HG02852 (cell line): ENCODE results near the gene MED26.
"Not testable (repeated sequence)": the region's sequence is repeated elsewhere in the genome, so short reads cannot be mapped to it uniquely, and the experiment has no call there.

Source experiments
- ATAC-seq: cut with Tn5 transposase; IDR thresholded peaks from one replicate; pipeline ENCODE4 v1.9.1; 2021; ENCODE audit warnings: mild to moderate bottlenecking, moderate library complexity; ENCODE audit not compliant: unreplicated experiment

The MED26 gene

DNA sequence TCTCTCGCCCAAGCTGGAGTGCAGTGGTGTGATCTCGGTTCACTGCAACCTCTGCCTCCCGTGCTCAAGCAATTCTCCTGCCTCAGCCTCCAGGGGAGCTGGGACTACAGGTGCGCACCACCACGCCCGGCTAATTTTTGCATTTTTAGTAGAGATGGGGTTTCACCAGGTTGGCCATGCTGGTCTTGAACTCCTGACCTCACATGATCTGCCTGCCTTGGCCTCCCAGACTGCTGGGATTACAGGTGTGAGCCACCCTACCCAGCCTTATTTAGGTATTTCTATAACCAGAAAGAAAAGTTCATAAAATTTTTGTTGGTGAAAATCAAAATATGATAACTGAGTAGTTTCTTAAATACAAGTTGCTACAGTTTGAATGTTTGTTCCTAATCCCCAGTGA is 84.3 kb downstream of the MED26 start:
- ATAC-seq = not testable (repeated sequence)

DNA sequence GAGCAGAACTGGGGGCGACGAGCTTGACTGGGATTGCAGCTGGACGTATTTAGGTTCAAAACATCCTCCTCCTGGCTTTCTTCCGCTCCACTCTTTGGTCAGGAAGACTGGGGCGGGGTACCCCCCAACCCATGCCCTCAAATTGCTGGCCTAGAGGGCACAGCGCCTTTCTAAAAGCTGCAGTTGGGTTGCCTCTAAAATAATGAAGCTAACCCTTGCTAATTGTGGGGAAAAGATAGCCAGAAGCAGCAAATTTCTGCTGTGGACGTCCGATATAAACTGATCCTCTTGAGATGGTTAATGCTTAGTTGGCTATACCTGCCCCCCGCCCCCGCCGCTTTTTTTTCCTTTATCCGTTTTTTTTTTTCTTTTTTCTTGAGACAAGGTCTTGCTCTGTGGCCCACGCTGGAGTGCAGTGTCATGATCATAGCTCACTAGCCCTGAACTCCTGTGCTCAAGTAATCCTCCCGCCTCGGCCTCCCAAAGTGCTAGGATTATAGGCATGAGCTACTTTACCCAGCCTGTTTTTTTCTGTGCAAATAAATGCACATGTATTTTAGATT is 85.0 kb downstream of the MED26 start:
- ATAC-seq = no peak

DNA sequence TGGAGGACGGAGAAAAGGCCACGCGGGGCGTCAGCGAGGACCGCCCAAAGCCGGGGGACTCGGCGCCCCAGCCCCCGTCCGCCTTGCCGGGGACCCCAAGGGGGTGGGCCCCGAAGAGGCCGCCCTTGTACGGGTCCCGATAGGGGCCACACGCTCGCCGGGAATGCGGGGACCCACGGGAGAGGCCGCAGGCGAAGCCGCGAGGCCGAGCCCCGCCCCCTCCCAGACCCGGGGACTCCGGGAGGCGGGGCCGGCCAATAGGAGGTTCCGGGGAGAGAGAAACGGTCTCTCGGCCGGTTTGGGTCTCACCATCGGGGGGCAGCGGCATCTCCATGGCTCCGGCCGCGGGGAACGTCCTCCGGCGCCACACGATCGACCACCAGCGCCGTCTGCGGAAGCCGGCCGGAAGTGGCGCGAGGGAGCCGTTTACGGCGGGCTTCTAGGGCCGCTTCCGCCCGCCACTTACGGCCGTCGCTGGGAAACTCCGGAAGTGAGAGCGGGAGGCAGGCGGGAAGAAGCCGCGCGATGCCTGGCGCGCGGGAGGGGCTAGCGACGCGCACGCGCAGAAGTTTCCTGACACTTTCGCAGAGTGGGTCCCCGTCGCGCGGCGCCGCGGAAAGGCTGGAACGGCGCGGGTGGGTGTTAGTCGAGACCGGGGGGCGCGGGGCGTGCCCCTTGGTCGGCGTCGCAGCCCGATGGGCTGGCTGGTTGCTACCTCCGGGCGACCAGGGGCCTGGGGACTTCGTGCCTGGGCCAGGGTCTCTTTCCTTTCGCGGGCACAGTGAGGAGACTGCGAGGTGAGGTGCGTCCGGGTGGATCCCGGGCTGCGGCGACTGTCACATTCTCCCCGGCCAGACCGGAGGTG is 85.7 kb downstream of the MED26 start, which contains the start of gene CHERP:
TSS of gene CHERP (minus strand) at position 393 of the 865 bp plus-strand sequence. CDS start at position 334, 59 bp downstream.
- peak; percentile 72 for ATAC-seq

DNA sequence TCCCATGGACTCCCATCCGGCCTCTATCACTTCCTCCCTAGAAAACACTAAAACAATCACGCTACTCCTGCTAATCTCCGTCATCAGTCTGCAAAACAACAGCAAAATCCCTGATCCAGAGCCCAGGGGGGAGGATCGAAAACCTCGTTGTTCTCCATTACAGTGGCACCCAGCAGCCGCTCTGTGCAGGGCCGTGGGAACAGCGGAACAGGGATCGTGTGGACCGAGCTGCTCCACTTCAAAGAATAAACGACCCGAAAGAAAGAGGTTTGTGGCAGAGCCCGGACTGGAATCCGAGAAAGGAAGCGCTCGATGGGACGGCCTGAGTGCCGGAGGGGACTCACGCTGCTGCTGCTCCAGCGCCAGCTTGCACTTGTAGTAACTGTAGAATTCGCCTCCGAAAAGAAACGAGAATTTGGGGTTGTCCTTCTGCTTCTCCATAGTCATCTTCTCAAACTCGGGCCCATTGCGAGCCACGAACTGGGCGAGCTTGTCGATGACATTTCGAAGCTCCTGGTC is 86.4 kb downstream of the MED26 start:
- no peak for ATAC-seq

DNA sequence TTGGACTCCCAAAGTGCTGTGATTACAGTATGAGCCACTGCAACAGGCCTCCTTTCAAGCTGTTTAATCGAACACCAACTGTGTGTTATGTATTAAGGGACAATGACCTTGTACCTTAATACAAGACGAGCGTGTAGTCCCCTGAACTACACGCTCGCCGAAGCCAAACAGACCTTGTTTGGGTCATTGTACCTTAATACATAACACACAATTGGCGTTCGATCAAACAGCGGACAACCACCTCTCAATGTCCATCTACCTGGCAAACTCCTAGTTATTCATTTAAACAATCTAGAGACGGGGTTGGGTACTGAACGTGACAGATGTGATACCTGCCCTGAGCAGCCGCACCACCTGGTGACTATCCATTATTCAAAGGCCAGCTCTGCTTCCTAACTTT is 87.1 kb downstream of the MED26 start:
- ATAC-seq = no peak

DNA sequence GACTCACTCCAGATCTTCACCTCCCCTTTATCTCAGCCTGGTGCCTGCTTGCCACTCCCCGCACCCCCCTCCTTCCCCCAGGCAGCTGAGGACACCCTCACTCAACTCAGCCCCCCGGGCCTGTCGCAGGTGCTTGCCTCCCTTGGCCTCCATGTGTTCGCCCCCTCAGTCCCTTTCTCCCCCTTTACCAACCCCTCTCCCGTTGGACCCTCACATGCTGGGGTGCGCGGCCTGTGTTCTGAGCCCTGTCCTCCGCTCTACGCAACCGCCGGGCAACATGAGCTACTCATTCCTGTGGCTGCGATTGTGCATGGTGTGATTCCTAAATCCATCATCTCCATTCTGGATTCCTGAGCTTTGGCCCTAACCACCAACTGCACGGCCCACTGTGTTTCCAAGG is 90.9 kb downstream of the MED26 start:
- ATAC-seq = no peak

DNA sequence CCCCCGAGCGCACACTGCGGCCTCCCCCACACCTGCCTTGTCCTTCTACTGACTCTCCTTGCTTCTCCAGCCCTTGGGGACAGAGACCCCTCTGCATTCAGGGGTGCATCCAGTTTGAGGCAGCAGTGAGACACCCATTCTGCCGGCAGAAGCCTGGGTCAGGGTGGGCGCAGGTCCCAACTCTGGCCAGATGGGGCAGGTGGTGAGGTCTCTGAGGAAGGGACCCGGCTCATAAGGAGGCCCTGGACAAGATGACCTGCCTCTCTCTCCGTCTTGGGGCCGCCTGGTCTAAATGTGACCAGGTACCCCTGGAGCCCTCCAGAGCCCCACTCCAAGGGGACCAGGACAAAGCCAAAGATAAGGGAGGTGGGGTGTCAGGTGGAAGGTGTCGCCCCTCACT is 91.9 kb downstream of the MED26 start:
- ATAC-seq = no peak

DNA sequence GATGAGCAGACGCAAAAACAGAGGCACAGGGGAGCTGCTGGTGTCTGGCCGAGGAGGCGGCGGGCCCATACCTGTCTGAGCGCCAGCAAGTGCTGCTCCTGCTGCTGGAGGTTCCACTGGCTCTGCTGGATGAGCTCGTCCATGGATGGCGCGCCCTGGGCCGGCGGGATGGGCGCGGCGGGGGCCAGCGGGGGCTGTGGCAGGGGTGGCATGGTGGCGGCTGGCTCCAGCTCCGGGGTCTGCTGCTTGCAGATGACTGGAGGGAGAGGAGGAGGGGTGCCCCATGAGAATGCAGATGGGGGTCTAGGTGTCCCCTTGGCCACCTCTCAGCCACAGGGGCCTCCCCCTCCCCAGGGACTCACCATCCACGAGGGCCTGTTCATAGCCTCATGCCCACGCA is 92.6 kb downstream of the MED26 start:
- ATAC-seq = no peak

DNA sequence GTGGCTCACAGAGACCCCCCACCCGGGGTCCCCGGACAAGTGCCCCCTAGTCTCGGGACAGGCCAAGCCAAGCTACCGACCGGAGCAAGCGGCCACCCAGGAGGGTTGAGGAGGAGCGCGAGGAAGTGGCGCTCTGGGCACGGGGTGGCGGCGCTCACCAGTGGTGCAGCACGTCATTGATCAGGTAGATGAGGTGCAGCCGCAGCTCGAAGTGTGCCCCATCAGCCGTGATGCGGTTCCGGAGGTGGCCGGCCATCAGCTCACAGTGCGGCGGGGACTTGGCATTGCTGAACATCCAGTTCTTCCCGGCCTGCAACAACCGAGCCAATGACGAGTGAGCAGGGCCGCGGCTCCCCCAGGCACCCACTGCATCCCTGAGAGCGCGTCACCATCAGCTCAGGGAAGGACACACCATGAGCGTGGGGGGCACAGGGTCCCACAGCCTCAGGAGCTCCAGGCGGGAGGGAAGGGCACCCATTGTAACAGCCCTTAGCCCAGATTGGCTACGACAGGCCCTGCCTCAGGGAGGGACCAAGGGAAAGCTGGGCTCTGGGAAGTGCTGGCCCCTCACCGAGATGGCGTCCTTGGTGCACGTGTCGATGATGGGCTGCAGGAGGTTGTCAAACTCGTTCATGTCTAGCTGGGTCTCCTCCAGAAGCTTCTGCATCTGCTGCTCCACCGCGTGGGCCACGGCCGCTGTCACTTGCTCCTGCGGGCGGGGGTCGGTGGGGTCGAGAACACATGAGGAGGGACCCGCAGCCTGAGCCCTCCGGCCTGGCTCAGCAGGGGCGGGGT is 95.4 kb downstream of the MED26 start:
- ATAC-seq = no peak

DNA sequence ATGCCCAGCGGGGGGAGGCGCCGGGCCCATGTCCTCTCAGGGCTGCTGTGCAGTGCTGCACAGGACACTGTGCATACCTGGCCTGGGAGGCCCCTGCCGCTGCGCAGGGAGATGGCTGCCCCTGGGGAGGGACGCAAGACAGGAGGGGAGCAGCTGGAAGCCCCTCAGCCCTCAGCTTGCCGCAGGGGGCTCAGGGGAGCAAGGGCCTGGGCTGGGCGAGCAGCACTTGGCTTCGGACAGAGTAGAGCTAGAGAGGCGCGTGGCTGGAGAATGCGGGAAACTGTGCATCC is 96.7 kb downstream of the MED26 start:
- no peak for ATAC-seq

DNA sequence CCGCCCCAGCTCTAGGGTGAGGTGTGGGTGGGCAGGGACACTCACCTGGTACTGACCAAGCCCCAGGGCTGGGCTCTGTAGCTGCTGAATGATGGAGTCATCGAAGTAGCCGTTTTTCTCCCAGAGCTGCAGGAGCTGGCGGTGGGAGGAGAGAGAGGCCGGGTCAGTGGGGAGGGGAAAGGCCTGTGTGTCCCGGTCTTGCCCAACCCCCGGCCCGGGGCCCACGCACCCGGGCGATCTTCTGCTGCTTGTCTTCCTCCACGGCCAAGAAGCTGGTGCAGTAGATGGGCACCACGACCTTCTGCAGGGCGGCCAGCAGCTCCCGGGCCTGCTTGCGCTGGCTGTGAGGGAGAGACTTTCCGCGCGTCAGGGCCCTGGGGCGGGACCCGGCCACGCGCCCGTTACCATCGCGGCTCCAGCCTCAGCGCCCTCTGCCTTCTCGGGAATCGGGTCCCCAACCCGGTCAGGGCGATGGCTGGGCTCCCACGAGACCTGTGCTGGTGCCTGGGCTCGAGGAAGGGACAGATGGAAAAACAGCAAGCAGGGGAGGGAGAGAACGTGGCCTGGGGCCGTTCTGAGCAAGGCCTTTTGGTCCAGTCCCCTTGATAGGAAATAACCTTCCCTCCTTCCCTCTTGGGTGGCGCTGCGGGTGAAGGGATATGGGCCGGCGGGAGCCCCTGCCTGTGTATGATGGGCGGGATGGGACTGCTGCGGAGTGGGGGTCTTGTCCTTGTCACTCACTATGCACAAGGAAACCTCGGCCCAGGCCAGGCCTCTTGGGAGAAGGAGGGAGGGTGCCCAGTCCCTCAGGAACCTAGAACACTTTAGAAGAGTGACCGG is 97.2 kb downstream of the MED26 start:
- no peak for ATAC-seq

DNA sequence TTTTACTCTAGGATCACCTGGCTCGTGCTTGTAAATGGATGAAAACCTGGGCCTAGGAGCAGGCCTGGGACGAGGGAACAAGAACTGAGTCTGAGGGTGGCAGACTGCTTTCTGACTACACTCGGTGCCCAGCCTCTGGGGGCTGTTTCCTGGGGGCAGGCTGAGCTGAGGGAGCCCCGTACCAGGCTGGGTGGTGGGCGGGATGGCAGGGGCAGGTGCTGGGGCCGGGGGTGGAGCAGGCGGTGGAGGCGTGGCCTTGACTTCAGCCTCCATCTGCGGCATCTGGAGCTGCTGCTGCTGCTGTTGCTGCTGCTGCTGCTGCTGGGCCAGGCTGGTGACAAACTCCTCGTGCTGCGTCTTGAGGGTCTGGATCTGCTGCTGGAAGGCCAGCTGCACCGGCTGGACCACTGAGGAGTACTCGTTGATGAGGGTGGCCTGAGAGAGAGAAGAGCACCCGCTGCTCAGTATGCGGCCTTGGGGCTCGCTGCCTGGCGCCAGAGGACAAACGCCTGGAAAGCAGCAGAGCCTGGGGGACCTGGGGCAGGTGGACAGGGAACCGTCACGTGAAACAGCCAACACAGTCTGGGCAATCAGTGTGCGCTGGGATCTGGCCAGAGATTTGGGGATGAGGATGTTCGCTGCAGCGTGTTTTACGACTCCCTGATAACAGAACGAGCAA is 98.4 kb downstream of the MED26 start:
- no peak for ATAC-seq

DNA sequence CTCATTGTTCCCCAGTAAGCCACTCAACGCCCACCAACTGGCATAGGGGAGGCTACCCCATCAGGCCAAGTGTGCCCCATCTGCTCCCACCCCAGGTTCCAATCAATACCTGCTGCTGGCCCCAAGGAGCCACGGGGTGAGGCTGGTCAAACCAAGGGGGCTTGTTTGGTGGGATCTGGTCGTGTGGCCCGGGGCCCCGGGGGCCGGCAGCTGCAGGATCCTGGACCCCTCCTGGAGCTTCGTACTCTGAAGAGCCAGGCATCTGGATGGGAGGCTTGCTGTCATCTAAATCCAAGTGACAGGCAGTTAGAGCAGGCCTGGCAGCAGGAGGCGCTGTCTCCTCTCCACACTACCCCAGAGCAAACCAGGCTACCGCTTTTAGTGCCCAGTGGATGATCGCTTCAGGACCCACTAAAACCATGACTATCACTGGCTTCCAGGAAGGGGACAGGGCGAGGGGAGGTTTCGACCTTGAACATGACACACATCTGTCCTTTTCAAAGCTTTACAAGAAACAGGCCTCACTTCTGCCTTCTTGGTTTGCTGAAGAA is 100.0 kb downstream of the MED26 start:
- ATAC-seq = no peak

DNA sequence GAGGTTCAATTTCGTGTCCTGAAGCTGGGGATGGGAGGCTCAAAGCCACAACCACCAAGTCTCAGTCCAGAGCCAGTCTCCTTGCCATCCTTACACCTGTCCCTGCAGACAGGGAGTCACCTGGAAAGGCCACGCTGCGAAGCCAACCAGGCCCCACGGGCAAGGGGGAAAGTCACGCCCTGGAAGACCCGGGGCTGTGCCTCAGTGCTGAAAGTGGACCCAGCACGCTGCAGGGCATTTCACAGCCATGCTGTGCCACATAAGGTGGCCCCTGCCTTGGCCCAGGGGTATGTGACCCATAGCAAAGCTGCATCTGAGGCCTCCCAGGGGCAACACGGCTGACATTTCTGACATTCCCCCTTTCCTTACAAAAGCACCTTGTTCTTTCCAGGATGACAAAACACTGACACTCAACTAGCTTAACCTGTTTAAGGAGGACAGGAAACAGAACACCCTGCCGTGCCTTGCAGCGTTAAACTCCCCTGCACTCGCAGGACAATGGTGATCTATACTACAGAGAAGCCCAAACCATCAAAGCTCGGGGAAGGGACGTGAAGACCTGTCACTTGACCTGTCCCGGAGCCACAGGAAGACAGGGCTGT is 100.6 kb downstream of the MED26 start:
- no peak for ATAC-seq

DNA sequence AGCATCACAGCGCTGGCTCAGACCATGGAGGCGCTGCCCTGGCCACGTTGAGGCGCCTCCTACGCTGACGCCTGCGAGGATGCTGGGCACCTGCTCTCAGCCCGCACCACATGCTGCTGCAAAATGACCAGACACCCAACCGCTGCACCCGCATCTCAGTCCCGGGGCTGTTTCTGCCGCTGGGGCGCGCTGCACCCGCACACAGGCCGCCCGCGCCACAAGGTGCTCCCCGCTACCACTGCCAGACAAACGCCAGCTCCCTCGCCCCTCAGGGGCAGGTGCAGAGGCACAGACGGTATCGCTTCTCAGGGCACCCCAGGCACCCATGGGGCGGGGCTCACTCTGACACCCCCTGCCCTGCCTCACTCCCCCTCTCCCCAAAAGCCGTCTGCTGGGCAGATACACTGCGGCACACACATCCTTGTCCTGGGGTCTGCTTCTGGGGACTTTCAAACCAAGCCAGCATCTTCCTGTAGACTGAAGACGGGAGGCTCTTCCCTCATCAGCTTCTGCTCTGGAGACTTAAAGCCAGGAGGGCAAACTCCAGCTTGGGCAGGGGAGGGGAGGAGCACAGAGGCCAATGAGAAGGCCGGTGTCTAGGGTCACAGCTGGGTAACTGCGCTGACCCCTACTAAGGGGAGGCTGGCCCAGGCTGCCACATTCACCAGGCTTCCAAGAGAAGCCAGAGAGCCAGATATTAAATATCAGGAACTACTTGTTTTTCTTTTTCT is 102.1 kb downstream of the MED26 start:
- ATAC-seq = no peak

DNA sequence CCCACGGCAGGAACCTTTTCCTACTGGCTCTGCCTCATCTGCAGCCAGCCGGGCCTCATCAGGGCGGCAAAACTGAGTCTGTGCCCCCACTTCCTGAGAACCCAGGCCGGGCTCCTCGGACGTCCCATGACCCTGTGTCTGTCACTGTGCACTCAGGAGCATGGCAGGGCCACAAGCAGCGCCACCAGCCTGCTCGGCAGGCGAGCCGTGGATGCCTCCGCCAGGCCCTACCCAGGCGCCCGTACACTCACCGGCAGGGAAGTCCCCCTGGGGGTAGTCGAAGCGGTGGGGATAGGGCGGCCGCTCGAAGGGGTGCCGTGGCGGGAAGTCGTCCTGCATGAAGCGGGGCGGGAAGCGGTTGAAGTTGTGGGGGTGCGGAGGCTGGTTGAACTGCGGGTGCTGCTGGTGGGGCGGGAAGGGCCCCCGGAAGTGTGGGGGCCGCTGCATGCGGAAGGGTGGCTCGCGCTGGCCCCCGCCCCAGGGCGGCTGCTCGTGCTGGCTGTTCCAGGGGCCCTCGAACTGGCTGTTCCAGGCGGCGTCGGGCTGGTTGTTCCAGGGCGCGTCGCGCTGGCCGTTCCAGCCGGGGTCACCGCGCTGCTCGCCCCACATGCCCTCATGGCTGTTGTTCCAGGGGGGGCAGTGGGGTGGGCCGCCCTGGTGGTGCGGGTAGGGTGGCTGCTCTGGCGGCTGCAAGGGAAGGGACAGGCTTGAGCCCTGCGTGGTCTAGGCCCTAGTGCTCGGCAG is 102.8 kb downstream of the MED26 start:
- no peak for ATAC-seq
